ENCODE results near the gene HACD1.

Gene HACD1

GRCh38 chr10:17643755-17644484 is 26.7 kb upstream of the HACD1 start, which contains the start of gene STAM (continued):
- peak; percentile 65 for TF ChIP-seq ZNF518A (tag by site-specific recombination; conservative IDR thresholded peaks at IDR 0.05; ENCODE audit: low read depth)
- peak; percentile 17; the same call in 1 of the 2 replicates for TF ChIP-seq ZNF623 (tag by site-specific recombination; IDR thresholded peaks at IDR 0.05)
- TF ChIP-seq ZBTB48 (tag by site-specific recombination; IDR thresholded peaks at IDR 0.05): peak; percentile 57; the same call in 1 of the 2 replicates
- TF ChIP-seq GLIS1 (tag by site-specific recombination; IDR thresholded peaks at IDR 0.05): peak; percentile 24; the same call in 1 of the 2 replicates
- TF ChIP-seq SCRT2 (tag by site-specific recombination; IDR thresholded peaks at IDR 0.05): peak; percentile 93
- 0 out of 2 replicates have a peak, but pooled peaks have one; percentile 22 for TF ChIP-seq ZNF501 (tag by site-specific recombination; IDR thresholded peaks at IDR 0.05)

- Histone ChIP-seq H3K4me1 (ENCODE audit: control insufficient read depth, insufficient read depth, low read length) (0 out of 2 replicates have a peak, but pooled peaks cover 3% of the 10 kb centered on the region), H3K9me3 (ENCODE audit: control insufficient read depth, insufficient read depth, low read depth, low read length) (no peaks in the 10 kb centered on the region), H3K36me3 (ENCODE audit: control insufficient read depth in 2 of 2, insufficient read depth in 1 of 2, low read length in 2 of 2) (peaks cover 0 to 6% of the 10 kb centered on the region in 2 experiments; a peak in 1 of 3 replicates), H3K4me3 (ENCODE audit: low read depth, low read length) (peak overlapping the region; percentile 86), H3K27ac (ENCODE audit: extremely low read depth, low read depth, low read length) (peak overlapping the region; percentile 95)
- ChIA-PET POLR2A (interaction anchor here (0.6 to 2.6 kb wide), 10 partner anchors 8 to 193 kb away, joined by 3 to 47 read pairs (median 6); partner anchors contain the start of gene HACD1), CTCF (interaction anchor here (0.6 to 1.2 kb wide), 6 partner anchors 8 to 576 kb away, joined by 3 to 7 read pairs (median 4); no protein-coding TSS in a partner anchor)
- no peak; the same call in 1 of the 2 replicates for TF ChIP-seq ZNF600 (tag by site-specific recombination; IDR thresholded peaks at IDR 0.05)
- TF ChIP-seq ZNF530 (tag by site-specific recombination; IDR thresholded peaks at IDR 0.05; ENCODE audit: low read depth): no peak
- no peak for TF ChIP-seq BCL11A (tag by site-specific recombination; IDR thresholded peaks at IDR 0.05; ENCODE audit: low read depth)
- TF ChIP-seq REST (tag by site-specific recombination; IDR thresholded peaks at IDR 0.05): no peak
- TF ChIP-seq ZNF639 (tag by site-specific recombination; IDR thresholded peaks at IDR 0.05): 0 out of 2 replicates have a peak, but pooled peaks have one; percentile 24
- no peak for TF ChIP-seq MEIS1 (CRISPR knock-in tag; IDR thresholded peaks at IDR 0.05; ENCODE audit: borderline replicate concordance)
- no peak for TF ChIP-seq ZBTB49 (tag by site-specific recombination; IDR thresholded peaks at IDR 0.05; ENCODE audit: low read depth)
- no peak for TF ChIP-seq ZNF707 (tag by site-specific recombination; IDR thresholded peaks at IDR 0.05)
- TF ChIP-seq ZNF114 (tag by site-specific recombination; IDR thresholded peaks at IDR 0.05): no peak
- no peak for TF ChIP-seq ZBTB10 (tag by site-specific recombination; IDR thresholded peaks at IDR 0.05)
- TF ChIP-seq ZNF501 (tag by site-specific recombination; IDR thresholded peaks at IDR 0.05): no peak
- no peak for TF ChIP-seq ZNF366 (tag by site-specific recombination; conservative IDR thresholded peaks at IDR 0.05)
- peak; percentile 68; the same call in 1 of the 2 replicates for TF ChIP-seq KLF17 (tag by site-specific recombination; IDR thresholded peaks at IDR 0.05)
Observed at GRCh38 chr10:17643339-17643754, 26.2 kb upstream of the HACD1 start.
